SH-SY5Y (cell line): ENCODE data around the gene EXOC2.

Experiments used
- GATA2 ChIP-seq: IDR thresholded peaks from 2 replicates; pipeline ENCODE4 v1.6.1; 2011; ENCODE audit warnings: mild to moderate bottlenecking, low read depth, low read length
- GATA3 ChIP-seq: IDR thresholded peaks from 2 replicates; pipeline ENCODE4 v1.6.1; 2011; ENCODE audit warnings: low read depth, mild to moderate bottlenecking, low read length, moderate library complexity

EXOC2 gene

GRCh38 chr6:715709-716491, 23.0 kb upstream of the EXOC2 start:
- no peak for TF ChIP-seq GATA3
- no peak for TF ChIP-seq GATA2

- TF ChIP-seq GATA2 (peak; percentile 45; the same call in 1 of the 2 replicates), GATA3 (no peak)
Observed at GRCh38 chr6:714100-714499, 21.2 kb upstream of the EXOC2 start.

GRCh38 chr6:713351-713750, 20.4 kb upstream of the EXOC2 start:
- TF ChIP-seq GATA3, result no peak
- no peak for TF ChIP-seq GATA2

- TF ChIP-seq GATA2 (no peak), GATA3 (no peak)
Observed at GRCh38 chr6:712805-713204, 19.9 kb upstream of the EXOC2 start.

- TF ChIP-seq GATA3, result no peak
- TF ChIP-seq GATA2, result no peak
Observed at GRCh38 chr6:711925-712324, 19.0 kb upstream of the EXOC2 start.

- TF ChIP-seq GATA3 (no peak), GATA2 (no peak)
Observed at GRCh38 chr6:710601-711571, 17.9 kb upstream of the EXOC2 start.

GRCh38 chr6:709471-710056, 16.6 kb upstream of the EXOC2 start:
- no peak for TF ChIP-seq GATA3
- TF ChIP-seq GATA2, result no peak

GRCh38 chr6:708237-708598, 15.3 kb upstream of the EXOC2 start:
- TF ChIP-seq GATA2 (no peak), GATA3 (no peak)

- TF ChIP-seq GATA2 (no peak), GATA3 (no peak)
Observed at GRCh38 chr6:707576-708236, 14.8 kb upstream of the EXOC2 start.

GRCh38 chr6:706819-707381, 14.0 kb upstream of the EXOC2 start:
- no peak for TF ChIP-seq GATA3
- TF ChIP-seq GATA2, result no peak

- TF ChIP-seq GATA3, result no peak
- no peak for TF ChIP-seq GATA2
Observed at GRCh38 chr6:706146-706545, 13.2 kb upstream of the EXOC2 start.

GRCh38 chr6:705047-705446, 12.1 kb upstream of the EXOC2 start:
- TF ChIP-seq GATA2, result no peak
- TF ChIP-seq GATA3, result no peak

- no peak for TF ChIP-seq GATA3
- no peak for TF ChIP-seq GATA2
Observed at GRCh38 chr6:704046-704445, 11.1 kb upstream of the EXOC2 start.

- TF ChIP-seq GATA2 (no peak), GATA3 (no peak)
Observed at GRCh38 chr6:703552-703951, 10.6 kb upstream of the EXOC2 start.
